GM19468 (cell line): ENCODE data around the gene AK4.
"Not testable (repeated sequence)": the region's sequence is repeated elsewhere in the genome, so short reads cannot be mapped to it uniquely, and the experiment has no call there.

ENCODE experiments used
- ATAC-seq: cut with Tn5 transposase; IDR thresholded peaks from one replicate; pipeline ENCODE4 v1.9.1; 2021; ENCODE audit warnings: mild to moderate bottlenecking, moderate library complexity, moderate number of reproducible peaks; ENCODE audit not compliant: unreplicated experiment; ENCODE audit errors: extremely low read depth

The AK4 gene

GRCh38 chr1:65148178-65148547 is at the start of gene AK4:
Gene AK4, plus strand, starts transcription at chr1:65148203. Its CDS starts 205 bp downstream, at chr1:65148408.
- ATAC-seq = not testable (repeated sequence)

- no peak for ATAC-seq
Observed at GRCh38 chr1:65103807-65104206, 44.2 kb upstream of the AK4 start.

GRCh38 chr1:65104854-65105534 is 43.0 kb upstream of the AK4 start:
- ATAC-seq = no peak

GRCh38 chr1:65105596-65105995 is 42.4 kb upstream of the AK4 start:
- ATAC-seq = no peak

- ATAC-seq = no peak
Observed at GRCh38 chr1:65108025-65108642, 39.9 kb upstream of the AK4 start.

- no peak for ATAC-seq
Observed at GRCh38 chr1:65109487-65109886, 38.5 kb upstream of the AK4 start.

GRCh38 chr1:65112811-65113210 is 35.2 kb upstream of the AK4 start:
- ATAC-seq = no peak

GRCh38 chr1:65113298-65113697 is 34.7 kb upstream of the AK4 start:
- no peak for ATAC-seq

GRCh38 chr1:65114322-65114721 is 33.7 kb upstream of the AK4 start:
- ATAC-seq = no peak

GRCh38 chr1:65119951-65120350 is 28.1 kb upstream of the AK4 start:
- ATAC-seq = no peak

- not testable (repeated sequence) for ATAC-seq
Observed at GRCh38 chr1:65129104-65129503, 18.9 kb upstream of the AK4 start.

- ATAC-seq = no peak
Observed at GRCh38 chr1:65138524-65138923, 9.5 kb upstream of the AK4 start.

GRCh38 chr1:65139793-65140192 is 8.2 kb upstream of the AK4 start:
- not testable (repeated sequence) for ATAC-seq

GRCh38 chr1:65141394-65141793 is 6.6 kb upstream of the AK4 start:
- ATAC-seq = no peak

GRCh38 chr1:65141918-65142317 is 6.1 kb upstream of the AK4 start:
- no peak for ATAC-seq

GRCh38 chr1:65143112-65143658 is 4.8 kb upstream of the AK4 start:
- ATAC-seq = not testable (repeated sequence)

GRCh38 chr1:65146908-65147423 is 1.0 kb upstream of the AK4 start:
- no peak for ATAC-seq

GRCh38 chr1:65147424-65148177 is 402 bp upstream of the AK4 start:
- ATAC-seq = no peak

GRCh38 chr1:65148548-65149350 is 746 bp downstream of the AK4 start:
- no peak for ATAC-seq
